Endometrial microvascular endothelial cells (primary cell): Measurements from ENCODE around the gene ERLEC1. TPM values are rescaled to one million over a fixed set of nuclear protein-coding genes. Genes with fewer than 3 reads are reported as not detected.
"Not testable (repeated sequence)": the region's sequence is repeated elsewhere in the genome, so short reads cannot be mapped to it uniquely, and the experiment has no call there.

Experiments used
- in situ Hi-C: cut with HindIII; loops from 2 replicates; pipeline ENCODE4 v1.10.0; 2017; ENCODE audit warnings: low sequenced_read_pairs, low pct_unique_long_range_greater_than_20kb; ENCODE audit errors: inconsistent ontology term
- total RNA-seq: library from RNA; depleted of rRNA; stranded (reverse); fragments of >200 nt; gene quantifications from one replicate; pipeline ENCODE4 v1.2.3, GENCODE V29; 2015; ENCODE audit errors: inconsistent ontology term

Gene ERLEC1
- total RNA-seq, 1 donor from 2014 or later, result 37.4 TPM

DNA sequence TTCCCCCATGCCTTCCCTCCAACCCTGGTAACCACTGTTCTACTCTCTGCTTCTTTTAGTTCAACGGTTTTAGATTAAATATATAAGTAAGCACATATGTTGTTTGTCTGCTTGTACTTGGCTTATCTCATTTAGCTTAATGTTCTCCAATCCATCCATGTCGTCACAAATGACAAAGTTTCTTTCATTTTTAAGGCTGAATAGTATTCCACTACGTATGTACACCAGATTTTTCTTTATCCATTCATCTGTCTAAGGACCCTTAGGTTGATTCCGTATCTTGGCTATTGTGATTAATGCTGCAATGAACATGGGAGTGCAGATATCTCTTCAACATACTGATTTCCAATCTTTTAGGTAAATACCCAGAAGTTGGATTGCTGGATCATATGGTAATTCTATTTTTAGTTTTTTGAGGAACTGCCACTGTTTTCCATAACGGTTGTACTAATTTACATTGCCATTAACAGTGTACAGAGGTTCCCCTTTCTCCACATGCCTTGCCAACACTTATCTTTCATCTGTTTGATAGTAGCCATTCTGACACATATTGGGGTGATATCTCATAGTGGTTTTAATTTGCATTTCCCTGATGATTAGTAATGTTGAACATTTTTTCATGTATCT lies 8.2 kb upstream of the ERLEC1 start:
- in situ Hi-C loops, result no loop called here

DNA sequence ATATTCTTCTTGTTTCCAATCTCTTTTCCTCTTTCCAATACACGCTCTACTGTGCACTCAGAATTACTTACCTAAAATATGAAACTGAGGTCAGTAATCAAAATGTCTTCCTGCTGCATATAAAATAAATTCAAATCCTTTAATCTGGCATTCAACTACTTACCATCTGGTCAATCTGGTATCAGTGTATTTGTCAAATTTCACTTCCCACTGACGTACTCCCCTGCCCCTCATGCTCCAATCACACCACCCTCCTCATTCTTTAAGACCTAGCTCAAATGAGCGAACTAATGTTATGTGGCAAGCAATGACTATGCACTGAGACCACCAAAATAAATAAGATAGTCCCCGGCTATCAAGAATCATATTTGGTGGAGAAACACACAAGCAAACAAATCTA lies 6.8 kb upstream of the ERLEC1 start:
- in situ Hi-C loops, result no loop called here

DNA sequence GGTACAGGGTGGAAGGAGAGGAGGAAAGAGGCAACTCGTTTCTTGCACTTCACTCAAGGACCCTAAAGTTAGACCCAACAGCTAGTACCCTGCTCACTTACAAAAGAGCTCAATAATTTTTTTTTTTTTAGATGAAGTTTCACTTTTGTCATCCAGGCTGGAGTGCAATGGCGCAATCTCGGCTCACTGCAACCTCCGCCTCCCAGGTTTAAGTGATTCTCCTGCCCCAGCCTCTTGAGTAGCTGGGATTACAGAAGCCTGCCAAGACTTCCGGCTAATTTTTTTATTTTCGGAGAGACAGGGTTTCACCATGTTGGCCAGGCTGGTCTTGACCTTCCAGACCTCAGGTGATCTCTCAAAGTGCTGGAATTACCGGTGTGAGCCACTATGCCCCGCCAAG lies 4.2 kb upstream of the ERLEC1 start:
- in situ Hi-C loops, result no loop called here

DNA sequence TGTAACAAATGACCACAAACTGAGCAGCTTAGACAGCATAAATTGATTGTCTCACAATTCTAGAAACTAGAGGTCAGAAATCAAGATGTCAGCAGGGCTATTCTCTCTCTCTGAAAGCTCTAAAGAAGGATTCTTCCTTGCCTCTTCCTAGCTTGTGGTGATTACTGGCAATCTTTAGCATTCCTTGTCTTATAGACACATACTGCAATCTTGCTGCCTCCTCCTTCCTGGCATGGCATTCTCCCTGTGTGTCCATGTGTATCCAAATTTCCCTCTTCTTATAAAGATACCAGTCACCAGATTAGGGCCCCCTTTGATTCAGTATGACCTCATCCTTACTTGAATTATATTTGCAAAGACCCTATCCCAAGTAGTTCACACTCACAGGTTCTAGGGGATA lies 2.4 kb upstream of the ERLEC1 start:
- in situ Hi-C loops, result no loop called here

GRCh38 chr2:53785366-53785765 lies 1.5 kb upstream of the ERLEC1 start:
- in situ Hi-C loops, result no loop called here

GRCh38 chr2:53786352-53786704 lies 516 bp upstream of the ERLEC1 start:
- in situ Hi-C loops, result no loop called here

DNA sequence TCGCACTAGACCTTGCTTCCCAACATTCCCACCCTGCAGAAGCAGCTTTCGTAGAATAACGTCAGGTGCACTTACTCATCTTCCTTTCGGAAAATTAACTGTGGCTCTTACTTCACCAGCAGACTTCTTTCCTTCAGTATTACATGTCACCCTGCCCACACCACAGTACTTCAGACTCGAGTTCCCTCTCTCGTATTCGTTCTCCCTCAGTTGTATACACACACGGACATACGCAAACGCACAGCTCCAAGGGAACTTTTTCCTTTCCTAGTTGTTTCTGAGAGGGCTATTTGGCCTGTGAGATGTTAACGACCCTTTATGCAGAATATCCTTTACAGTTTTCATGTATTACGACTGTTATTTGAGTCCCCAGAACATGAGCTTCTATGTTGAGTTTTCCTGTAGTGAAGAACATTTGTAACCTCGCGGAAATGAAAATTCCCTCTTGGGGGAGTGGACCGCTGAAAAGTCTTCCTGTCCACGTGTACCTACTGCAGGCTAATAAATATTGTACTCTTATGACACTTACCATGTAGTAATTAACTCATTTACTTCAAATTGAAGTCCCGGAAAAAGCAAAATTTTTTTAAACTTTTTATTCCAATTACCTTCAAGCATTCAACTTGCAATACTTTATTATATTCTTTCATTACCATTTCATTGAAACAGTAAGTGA lies 908 bp downstream of the ERLEC1 start:
- in situ Hi-C loops, result no loop called here

DNA sequence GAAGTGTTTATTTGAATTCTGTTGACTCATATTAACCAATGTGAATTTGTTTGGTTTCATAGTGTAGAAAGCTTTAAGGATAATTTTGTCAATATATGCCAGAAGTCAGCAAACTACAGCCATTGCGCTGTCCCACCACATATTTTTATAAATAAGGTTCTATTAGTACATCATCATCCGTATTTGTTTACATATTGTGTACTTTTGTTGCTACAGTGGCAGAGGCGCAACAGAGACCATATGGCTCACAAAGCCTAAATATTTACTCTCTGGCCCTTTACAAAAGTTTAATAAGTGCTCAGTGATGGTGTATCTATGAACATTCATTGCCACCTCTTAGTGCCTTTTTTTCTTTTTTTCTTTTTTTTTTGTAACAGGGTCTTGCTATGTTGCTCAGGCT lies 6.4 kb downstream of the ERLEC1 start:
- in situ Hi-C loops, result no loop called here

- in situ Hi-C loops, result no loop called here
Observed at GRCh38 chr2:53793821-53794220, 7.0 kb downstream of the ERLEC1 start.

DNA sequence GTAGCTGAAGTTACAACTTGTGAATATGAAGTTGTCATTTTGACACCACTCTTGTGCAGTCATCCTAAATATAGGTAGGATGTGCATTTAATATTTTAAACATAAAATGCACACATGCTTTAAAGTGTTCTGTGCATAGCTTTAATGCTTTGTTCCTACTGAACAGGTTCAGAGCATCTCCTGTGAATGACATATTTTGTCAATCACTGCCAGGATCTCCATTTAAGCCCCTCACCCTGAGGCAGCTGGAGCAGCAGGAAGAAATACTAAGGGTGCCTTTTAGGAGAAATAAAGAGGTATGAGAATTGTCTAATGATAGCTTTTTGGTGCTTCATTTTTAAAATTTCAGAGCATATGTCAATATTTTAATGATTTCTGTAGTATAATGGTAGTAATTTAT lies 14.7 kb downstream of the ERLEC1 start:
- in situ Hi-C loops, result no loop called here

DNA sequence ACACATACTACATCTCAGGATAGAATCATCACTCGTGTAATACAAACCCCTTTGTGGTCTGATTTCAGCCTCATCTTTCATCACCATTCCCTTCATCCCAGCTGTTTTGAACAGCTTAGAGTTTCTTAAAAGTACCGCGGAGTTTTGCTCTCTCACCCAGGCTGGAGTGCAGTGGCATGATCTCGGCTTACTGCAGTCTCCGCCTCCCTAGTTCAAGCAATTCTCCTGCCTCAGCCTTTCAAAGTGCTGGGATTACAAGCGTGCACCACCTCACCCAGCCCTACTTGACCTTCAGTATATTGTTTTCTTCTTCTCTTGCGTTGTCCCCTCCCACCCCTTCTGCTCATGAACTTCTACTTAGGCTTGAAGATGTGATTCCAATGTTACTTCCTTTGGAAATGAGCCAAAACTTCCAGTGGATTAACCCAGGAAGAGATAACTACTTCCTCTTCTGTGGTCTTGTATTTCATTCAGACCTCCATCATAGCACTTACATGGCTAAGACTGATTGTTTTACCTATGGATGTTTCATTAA lies 15.8 kb downstream of the ERLEC1 start:
- in situ Hi-C loops, result no loop called here

- in situ Hi-C loops, result no loop called here
Observed at GRCh38 chr2:53811601-53812000, 24.8 kb downstream of the ERLEC1 start.

GRCh38 chr2:53813151-53813550 lies 26.3 kb downstream of the ERLEC1 start:
- in situ Hi-C loops, result no loop called here

- in situ Hi-C loops, result no loop called here
Observed at GRCh38 chr2:53818854-53819435, 32.1 kb downstream of the ERLEC1 start.

DNA sequence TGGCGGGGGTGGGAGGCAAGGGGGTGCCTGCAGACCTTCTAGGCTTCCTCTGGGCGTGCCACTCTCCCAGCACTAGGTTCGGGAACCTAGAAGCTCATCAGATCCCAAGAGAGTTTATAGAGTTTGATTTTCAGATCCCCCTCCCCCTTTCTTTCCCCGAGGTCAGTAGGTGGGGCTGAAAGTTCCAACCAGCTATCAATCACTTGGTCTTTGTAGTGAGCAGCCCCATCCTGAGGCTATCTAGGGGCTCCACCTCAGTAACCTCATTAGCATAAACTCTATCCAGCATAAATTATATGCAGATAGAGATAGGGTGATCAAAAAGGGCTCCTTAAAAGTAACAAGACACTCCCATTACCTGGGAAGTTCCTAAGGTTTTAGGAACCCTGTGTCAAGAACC lies 32.8 kb downstream of the ERLEC1 start:
- in situ Hi-C loops, result no loop called here

GRCh38 chr2:53820048-53820447 lies 33.2 kb downstream of the ERLEC1 start:
- in situ Hi-C loops, result no loop called here

- in situ Hi-C loops, result no loop called here
Observed at GRCh38 chr2:53820711-53821110, 33.9 kb downstream of the ERLEC1 start.

GRCh38 chr2:53821810-53822209 lies 35.0 kb downstream of the ERLEC1 start:
- in situ Hi-C loops, result no loop called here

GRCh38 chr2:53823639-53824038 lies 36.8 kb downstream of the ERLEC1 start:
- in situ Hi-C loops, result not testable (repeated sequence)

DNA sequence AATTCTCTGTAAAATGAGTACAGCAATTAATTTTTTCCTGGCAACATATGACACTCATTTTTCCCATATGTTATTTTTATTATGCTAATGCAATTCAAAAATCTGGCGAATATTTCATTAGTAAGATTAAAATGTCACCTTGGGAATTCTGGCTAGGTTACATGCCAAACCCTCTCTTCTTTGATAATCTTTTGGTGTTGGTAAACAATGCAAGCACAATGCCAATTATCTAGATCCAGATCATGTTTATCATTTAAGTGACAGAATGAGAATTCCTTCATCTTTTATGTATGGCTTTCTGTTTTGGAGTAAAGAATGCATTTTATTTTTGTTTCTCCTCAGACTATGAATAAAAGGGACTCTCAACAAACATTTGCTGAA lies 39.2 kb downstream of the ERLEC1 start:
- in situ Hi-C loops, result no loop called here
